ENCODE data around the gene TANGO2.

DNA sequence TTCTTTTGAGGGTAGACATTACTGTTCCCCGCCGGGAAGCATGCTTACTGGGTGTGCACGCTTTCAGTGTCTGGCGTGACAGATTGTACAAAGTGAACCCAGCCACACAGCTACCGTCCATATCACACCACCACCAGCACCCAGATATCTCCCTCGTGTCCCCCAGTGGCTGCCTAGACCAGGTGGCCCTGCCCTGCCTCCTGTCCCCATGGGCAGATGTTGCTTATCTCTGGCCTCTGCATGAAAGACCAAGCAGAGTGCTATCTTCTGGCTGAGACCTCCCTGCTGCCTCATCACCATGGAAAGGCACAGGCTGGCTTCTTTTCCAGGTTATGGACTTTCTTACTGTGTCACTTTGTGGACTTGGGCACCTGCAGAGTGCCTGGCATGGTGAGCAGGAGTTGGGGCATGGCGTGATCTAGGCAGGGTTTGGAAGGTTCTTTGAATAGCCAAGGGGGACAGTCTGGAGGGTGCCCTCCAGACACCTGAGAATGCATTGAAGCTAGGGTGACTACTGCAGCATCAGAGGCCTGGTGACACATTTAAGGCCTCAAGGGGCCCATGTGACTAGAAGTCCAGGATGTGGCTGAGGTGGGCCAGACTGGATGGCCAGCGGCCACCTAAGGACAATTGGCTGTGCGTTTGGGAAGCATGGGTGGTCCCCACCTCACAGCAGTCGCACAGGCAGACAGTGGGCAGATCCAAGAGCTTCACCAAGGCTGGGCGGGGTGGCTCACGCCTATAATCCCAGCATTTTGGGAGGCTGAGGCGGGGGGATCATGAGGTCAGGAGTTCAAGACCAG is 4.7 kb downstream of the TANGO2 start:
- TF ChIP-seq CTCF (conservative IDR thresholded peaks at IDR 0.05) (no peak), ZFX (IDR thresholded peaks at IDR 0.05) (no peak)

All from C4-2B (cell line).